SU-DHL-6 (cell line): ENCODE data around the gene CSNK1G3.

Experiments used
- CTCF ChIP-seq: fragments of 200-600 bp; sonication (generic); IDR thresholded peaks from one replicate; pipeline ENCODE4 v1.5.1; 2017; ENCODE audit warnings: antibody characterized with exemption, mild to moderate bottlenecking, low read length, moderate library complexity; ENCODE audit not compliant: insufficient read depth, poor library complexity, severe bottlenecking
- EZH2phosphoT487 ChIP-seq: fragments of 200-600 bp; sonication (generic), shearing (Covaris generic); conservative IDR thresholded peaks from 2 replicates; pipeline ENCODE4 v1.6.1; 2018; ENCODE audit warnings: mild to moderate bottlenecking, antibody characterized with exemption, low read length, moderate library complexity, mixed read lengths

GRCh38 chr5:123559434-123559775, 47.4 kb downstream of the CSNK1G3 start:
- TF ChIP-seq CTCF (no peak), EZH2phosphoT487 (no peak)
